H54 (cell line): Measurements from ENCODE around the gene AKIRIN2.
"Not testable (repeated sequence)": the region's sequence is repeated elsewhere in the genome, so short reads cannot be mapped to it uniquely, and the experiment has no call there.

Source experiments
- DNase-seq: peaks from one replicate; pipeline ENCODE4 v3.0.0; 2011; ENCODE audit warnings: low spot score, mixed read lengths; ENCODE audit not compliant: insufficient read length
- FAIRE-seq: peaks from 3 replicates; lab custom pipeline; 2011; peaks lifted over from hg19 to GRCh38; lab: Jason Lieb, UNC
- POLR2A ChIP-seq: IDR thresholded peaks from 2 replicates; pipeline ENCODE4 v1.6.1; 2011; ENCODE audit warnings: low read depth, mild to moderate bottlenecking, low read length

The AKIRIN2 gene

DNA sequence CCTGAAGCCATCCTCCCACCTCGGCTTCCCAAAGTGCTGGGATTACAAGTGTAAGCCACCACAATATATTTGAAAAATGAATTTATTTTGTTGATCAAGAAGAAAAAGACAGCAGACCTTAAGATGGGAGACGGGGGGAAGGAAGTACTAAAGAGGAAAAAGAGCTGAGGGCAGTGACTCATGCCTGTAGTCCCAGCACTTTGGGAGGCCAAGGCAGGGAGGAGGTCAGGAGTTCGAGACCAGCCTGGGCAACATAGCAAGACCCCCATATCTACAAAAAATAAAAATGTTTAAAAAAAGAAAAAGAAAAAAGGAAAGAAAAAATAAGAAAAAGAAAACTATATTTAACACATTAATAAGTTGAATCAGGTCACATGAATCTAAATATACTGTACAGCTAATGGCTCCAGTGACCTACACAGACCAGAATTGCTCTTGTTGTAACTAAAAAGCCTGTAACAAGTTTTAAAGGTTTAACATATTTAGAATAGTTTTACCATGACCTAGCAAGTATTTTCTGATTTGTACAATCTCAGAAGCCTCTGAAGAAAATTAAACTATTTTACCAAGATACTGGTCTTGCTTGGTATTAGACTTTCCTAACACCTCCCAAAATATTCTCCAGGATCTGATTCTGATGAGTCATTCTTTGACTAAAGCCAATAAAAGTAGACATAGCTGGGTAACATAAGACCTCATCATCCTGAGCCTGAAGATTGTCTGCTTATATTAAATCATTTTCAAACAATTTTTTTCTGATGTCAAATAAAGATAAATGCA, 4.3 kb upstream of the AKIRIN2 start:
- DNase-seq (no peak), FAIRE-seq (peak; percentile 60)
- TF ChIP-seq POLR2A, result no peak

DNA sequence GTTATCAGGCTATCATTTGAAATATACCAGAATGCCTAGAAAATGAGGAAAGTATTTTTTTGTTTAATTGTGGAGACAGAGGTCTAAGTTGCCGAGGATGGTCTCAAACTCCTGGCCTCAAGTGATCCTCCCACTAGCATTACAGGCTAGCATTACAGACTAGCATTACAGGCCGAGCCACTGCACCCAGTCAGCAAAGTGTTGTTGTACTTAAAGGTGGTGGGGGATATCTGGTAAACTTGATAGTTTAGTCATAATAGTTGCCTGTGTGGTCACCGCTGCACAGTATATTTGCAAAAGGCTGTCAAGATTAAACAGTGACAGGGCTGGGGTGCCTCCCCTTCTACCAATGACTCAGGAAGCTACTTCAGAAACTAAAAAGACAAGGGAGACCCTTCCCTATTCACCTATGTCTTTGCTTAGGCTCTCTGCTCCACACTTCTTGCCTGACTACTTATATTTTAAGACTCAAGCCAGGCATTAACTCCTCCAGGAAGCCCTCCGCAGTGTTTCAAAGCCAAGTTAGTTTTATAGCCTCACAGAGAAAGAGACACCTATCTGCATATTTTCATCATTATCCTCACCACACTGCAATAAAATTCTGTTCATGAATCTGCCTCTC, 3.1 kb upstream of the AKIRIN2 start:
- TF ChIP-seq POLR2A, result no peak
- DNase-seq (no peak), FAIRE-seq (peak; percentile 75)

DNA sequence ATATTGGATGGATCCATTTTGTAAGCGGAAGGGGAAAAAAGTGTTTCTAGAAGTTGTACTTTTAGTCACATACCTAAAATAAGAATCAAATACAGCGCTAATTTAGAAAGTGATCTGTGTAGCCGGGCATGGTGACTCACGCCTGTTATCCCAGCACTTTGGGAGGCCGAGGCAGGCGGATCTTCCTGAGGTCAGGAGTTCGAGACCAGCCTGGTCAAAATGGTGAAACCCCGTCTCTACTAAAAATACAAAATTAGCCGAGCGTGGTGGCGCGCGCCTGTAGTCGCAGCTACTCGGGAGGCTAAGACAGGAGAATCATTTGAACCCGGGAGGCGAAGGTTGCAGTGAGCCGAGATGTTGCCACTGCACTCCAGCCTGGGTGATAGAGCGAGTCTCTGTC, 1.0 kb upstream of the AKIRIN2 start:
- not testable (repeated sequence) for DNase-seq, FAIRE-seq

DNA sequence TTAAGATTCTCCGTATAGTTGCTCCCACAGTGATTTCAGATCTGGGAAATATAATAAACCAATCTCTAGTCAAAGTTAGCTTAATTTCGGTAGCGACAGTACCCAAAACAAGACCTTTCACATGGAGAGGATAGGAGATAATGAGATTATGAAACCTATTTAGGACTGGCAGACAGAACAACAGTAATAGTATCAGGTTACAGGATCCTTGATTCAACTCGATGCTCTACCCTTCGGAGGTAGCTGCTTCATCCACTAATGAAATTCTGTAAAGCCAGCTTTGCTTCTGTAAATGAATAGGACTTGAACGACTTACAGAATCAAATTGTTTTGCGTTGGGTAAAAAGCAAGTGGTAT, 534 bp upstream of the AKIRIN2 start:
- no peak for TF ChIP-seq POLR2A
- DNase-seq, result no peak
- peak; percentile 80 for FAIRE-seq

DNA sequence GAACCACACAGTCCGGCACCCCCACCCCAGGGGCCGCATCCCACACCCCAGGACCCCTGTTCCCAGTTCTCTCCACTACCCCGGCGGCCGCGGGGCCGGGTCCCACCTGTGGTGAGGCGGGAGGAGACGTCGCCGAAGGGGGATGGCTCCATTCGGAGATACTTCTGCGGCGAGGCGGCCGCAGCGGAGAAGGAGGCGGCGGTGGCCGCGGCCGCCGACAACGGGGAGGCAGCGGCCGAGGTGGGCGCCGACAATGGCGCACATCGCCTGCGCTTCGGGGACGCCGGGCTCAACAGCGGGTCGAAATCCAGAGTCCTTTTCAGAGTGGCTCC, 723 bp downstream of the AKIRIN2 start:
- 0 out of 2 replicates have a peak, but pooled peaks have one; percentile 24 for TF ChIP-seq POLR2A
- DNase-seq, result no peak
- FAIRE-seq, result no peak

DNA sequence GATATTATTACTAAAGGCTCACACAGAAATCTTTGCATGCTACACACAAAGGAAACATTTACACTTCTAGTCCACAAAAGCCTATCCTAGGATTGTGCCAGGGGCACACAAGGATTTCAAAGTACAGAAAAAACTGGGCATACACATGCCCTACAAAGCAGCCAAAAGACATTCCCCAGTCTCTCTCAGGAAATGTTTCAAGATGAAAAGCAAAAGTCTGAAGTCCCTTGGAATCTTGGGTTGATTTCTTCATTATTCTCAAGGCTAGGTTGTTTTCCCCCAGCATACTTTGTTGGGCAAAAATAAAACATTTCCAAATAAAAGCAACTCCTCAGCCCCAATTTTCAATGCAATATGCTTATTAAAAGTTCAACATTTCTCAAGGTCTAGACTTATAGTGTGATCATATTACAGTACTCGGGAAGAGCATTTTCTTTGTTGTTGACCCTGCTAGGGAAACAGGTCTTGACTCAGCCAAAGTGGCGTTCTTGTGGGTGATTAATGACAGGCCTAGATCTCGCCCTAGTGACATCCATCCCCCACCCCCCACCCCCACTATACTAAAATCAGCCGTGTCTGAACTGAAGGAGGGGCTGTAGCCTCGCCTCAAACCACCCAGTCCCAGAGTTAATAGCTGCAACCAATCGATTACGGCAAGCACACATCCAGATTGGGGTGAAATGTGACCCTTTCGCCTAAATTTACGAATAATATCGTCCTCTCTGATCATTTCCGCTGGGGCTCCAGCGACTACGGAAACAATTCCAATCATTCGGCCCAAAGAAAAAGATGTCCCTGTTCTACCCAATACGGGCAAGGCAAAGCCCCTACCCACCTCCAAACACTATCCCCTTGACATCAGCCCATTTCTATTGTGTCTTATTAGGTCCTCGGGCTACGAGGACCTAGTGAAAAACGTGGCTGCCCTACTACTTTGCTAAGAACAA, 1.4 kb downstream of the AKIRIN2 start:
- TF ChIP-seq POLR2A, result no peak
- FAIRE-seq (peak; percentile 48), DNase-seq (peak; percentile 40)

DNA sequence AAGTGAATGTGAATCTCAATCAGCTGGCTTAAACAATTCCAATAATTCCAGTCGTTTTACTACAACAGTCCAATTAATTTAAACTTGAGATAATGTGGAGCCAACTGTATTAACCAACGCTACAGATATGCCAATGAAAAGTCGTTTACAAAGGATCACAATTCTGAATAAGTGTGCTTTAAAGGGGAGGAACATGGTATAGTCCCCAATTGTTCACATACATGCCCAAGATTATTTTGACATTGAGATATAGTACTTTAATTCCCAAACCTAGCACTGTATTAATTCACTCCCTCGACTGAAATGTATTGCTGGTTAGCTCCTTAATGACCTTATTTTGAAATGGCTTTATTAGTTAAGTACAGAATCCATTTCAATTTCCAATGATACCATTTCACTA, 2.5 kb downstream of the AKIRIN2 start:
- DNase-seq (no peak), FAIRE-seq (no peak)
- no peak for TF ChIP-seq POLR2A

DNA sequence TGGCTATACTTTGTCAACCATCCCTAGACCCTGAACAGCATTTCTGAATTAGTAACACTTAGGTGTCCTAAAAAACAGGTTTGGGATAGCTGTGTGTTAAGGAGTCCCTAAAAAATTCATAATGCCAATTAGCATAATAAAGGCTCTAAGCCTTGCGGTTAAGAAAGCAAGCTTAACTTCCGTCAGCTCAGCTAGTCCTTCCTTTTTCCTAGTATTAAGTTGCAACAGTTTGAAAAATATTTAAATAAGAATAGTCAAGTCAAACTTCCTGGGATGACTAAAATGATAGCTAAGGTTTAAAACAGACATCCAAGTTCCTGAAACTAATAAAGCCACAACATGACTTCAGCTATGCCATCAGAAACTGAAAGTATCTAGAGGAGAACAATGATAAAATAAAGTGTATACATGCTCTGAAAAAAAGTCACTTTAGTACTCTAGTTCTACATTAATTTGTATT, 3.5 kb downstream of the AKIRIN2 start:
- no peak for FAIRE-seq
- TF ChIP-seq POLR2A, result no peak
- no peak for DNase-seq

DNA sequence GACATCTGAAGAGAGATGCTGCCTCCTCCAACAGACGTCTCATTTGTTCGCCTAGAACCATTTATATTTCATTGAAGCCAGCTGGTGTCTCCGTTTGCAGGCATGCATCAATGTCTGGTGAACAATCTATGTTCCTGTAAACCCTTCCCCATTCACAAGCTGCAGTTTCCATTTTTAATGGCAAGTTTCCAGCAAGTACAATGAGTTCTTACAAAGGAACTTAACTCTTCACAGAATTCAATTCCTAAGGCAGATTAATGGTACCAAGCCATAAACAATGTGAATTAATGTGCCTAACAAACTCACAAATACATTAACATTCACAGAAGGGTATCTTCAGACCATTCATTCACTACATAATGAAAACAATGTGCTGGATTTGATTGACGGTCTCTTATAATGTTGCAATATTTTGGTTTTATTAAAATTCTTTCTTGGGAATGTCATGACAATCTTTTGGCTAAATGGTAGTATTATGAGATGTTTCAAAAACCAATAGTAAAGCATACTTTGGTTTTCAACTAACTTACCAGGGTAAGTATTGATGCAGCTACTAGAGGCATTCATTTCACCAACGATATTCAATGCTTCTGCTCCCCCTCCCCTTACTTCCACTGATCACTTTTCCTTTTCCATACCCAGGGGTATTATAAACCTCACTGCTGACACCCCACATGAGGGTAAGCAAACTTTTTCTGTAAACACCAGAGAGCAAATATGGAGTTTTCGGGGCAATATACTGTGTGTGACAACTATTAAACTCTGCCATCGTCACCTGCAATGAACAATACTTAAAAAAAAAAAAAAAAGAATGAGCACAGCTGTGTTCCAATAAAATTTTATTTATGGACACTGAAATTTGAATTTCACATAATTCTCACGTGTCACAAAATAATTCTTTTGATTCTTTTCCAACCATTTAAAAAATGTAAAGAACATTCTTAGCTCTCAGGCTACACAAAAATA, 4.2 kb downstream of the AKIRIN2 start:
- FAIRE-seq (peak; percentile 66), DNase-seq (no peak)
- TF ChIP-seq POLR2A, result no peak

DNA sequence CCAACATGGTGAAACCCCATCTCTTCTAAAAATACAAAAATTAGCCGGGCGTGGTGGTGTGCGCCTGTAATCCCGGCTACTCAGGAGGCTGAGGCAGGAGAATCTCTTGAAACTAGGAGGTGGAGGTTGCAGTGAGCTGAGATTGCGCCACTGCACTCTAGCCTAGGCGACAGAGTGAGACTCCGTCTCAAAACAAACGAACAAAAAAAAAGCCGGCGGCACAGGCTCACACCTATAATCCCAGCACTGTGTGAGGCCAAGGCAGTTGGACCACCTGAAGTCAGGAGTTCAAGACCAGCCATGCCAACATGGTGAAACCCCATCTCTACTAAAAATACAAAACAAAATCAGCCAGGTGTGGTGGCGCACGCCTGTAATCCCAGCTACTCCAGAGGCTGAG, 5.2 kb downstream of the AKIRIN2 start:
- FAIRE-seq, DNase-seq: not testable (repeated sequence)

DNA sequence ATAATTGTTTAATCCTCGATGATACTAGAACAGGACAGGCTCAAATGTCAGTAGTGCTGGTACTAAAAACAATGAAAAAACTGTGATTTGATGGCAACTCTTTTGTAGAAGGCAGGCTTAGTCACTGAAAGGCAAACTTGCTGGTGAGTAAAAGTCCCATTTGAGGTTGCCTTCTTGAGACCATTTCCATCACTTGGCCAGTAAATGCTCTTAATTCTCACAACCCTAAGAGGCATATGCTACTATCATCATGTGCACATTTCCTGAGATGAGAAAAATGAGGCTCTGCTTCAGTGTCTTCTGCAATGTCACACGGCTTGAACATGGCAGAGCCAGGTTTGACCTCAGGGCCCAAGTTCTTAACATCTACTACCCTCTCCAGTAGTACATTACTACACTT, 9.9 kb downstream of the AKIRIN2 start:
- FAIRE-seq, result no peak
- DNase-seq, result no peak
- TF ChIP-seq POLR2A, result no peak

DNA sequence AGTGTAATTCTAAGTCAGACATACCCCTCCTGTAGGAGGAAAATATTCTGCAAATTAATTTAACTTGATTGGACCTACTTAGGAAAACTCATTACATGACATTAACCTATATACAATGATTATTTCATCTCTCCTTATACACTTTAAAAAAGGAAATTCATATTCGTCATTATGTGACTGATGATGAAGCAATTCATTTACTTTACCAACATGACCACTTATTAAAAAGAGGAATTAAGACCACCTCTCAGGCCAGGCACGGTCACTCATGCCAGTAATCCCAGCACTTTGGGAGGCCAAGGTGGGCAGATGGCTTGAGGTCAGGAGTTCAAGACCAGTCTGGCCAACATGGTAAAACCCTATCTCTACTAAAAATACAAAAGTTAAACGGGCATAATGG, 11.6 kb downstream of the AKIRIN2 start:
- FAIRE-seq (no peak), DNase-seq (no peak)
- no peak for TF ChIP-seq POLR2A

DNA sequence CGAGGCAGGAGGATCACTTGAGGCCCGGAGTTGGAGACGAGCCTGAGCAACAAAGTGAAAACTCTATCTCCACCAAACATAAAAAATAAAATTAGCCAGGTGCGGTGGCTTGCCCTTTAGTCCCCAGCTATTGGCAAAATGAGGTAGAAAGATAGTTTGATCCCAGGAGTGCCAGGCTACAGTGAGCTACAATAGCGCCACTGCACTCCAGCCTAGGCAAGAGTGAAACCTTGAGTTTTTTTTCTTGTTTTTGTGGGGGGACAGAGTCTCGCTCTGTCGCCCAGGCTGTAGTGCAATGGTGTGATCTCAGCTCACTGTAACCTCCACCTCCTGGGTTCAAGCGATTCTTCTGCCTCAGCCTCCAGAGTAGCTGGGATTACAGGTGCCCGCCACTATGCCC, 14.1 kb downstream of the AKIRIN2 start:
- FAIRE-seq, DNase-seq: not testable (repeated sequence)

DNA sequence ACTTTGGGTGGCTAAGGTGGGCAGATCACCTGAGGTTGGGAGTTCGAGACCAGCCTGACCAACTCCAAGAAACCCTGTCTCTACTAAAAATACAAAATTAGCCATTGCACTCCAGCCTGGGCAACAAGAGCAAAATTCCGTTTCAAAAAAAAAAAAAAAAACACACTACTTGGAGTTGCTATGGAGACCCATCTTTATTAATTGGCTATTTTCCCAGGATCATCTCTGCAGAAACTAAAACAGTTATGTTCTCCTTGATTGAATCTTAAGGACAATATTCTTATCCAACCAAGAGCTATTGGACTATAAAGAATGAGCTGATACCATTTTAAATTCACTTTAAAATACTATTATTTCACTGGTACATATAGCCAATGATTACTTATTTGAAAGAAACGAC, 14.7 kb downstream of the AKIRIN2 start:
- no peak for TF ChIP-seq POLR2A
- DNase-seq (no peak), FAIRE-seq (no peak)

DNA sequence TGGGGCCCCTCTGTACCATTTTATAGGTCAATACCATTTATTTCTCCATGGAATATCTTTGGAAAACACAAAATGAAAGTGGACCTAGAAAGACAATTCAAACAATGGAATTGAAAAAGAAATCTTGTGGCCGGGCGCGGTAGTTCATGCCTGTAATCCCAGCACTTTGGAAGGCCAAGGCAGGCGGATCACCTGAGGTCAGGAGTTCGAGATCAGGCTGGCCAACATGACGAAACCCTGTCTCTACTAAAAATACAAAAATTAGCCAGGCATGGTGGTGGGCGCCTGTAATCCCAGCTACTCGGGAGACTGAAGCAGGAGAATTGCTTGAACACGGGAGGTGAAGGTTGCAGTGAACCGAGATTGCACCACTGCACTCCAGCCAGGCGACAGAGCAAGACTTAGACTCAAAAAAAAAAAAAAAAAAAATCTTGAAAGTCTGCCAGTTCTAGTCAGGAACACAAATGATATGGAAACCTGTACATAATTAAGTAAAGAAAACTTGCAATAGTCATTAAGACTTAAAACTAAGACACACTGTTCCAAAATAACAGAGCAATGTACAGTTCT, 15.3 kb downstream of the AKIRIN2 start:
- DNase-seq, FAIRE-seq: not testable (repeated sequence)
